Pancreas (tissue), 10 donors: ENCODE results near the gene TRAF5. TPM values are rescaled to one million over a fixed set of nuclear protein-coding genes. Genes with fewer than 3 reads are reported as not detected.

Source experiments
- ATAC-seq, 4 donors: fragments of 200-7000 bp; cut with Tn5 transposase; one replicate each; pipeline versions ENCODE4 v1.8.0 to v1.9.1; 2020; ENCODE audit warnings: mild to moderate bottlenecking in 4 of 4, moderate library complexity in 4 of 4
- DNase-seq, 6 donors: peaks; one replicate each; pipeline ENCODE4 v3.0.0-alpha.2; 2020
- FAIRE-seq: peaks from 2 replicates; lab custom pipeline; 2012; peaks lifted over from hg19 to GRCh38; lab: Jason Lieb, UNC
- H3K27ac ChIP-seq, 4 donors: fragments of 200-600 bp; sonication (generic); 1 replicate in 3 of 4; 2 replicates in 1 of 4; pipeline versions ENCODE4 v1.5.0 to v1.8.0; 2020
- H3K27me3 ChIP-seq, 4 donors: fragments of 200-600 bp; one replicate each; pipeline ENCODE4 v1.8.0; 2021
- H3K36me3 ChIP-seq, 3 donors: fragments of 200-600 bp; sonication (generic) in 1 of 3; one replicate each; pipeline versions ENCODE4 v1.5.0 to v1.8.0; 2020 to 2021
- H3K4me1 ChIP-seq, 3 donors: fragments of 200-600 bp; one replicate each; pipeline ENCODE4 v1.8.0; 2021
- H3K4me3 ChIP-seq, 4 donors: fragments of 200-600 bp; sonication (generic) in 2 of 4; one replicate each; pipeline versions ENCODE4 v1.5.0 to v1.8.0; 2020 to 2021
- H3K9me3 ChIP-seq, 4 donors: fragments of 200-600 bp; one replicate each; pipeline ENCODE4 v1.8.0; 2021
- CTCF ChIP-seq, 4 donors: fragments of 200-600 bp; sonication (generic) in 3 of 4; IDR thresholded peaks; one replicate each; pipeline versions ENCODE4 v1.5.0 to v1.8.0; 2021; ENCODE audit warnings: antibody characterized with exemption in 4 of 4
- WGBS, 2 donors: extraction: QIAGEN DNeasy Blood & Tissue Kit; methylation state at CpG; one replicate each; pipeline ENCODE4 v1.1.7; 2013; 5-methylcytosine and 5-hydroxymethylcytosine counted together
- intact Hi-C, 3 donors: fragments of 100-400 bp; cut with DNase I; formaldehyde crosslinking; loops; one replicate each; pipeline versions ENCODE4 v1.11.1 to v1.14.2; 2022
- polyA plus RNA-seq, 2 donors: library from polyadenylated mRNA; stranded (reverse); fragments of 200-250 nt; gene quantifications; one replicate each; pipeline ENCODE4 v1.2.3, GENCODE V29; 2013
- total RNA-seq, 6 donors: library from RNA; stranded (reverse); fragmentation: NEBNext Ultra II Directional in 4 of 6; extraction: Animal tissue kit (Norgen Biotek cat#: 25700) in 4 of 6; gene quantifications; one replicate each; pipeline versions ENCODE4 v1.2.1 to v1.2.4, GENCODE V29; 2021 to 2023
- donor health status: healthy with polysubstance abuse.
- donor health status: DM: no; HTN: no; CAD: no; lungs with moderate emphysema.
- donor health status: DM: no; HTN: no; CAD: no.
- donor health status: control.
- donor health status: control.
- donor health status: Bipolar disorder and iron deficiency.
- donor health status: DM: yes; HTN: yes; CAD: no.
- donor health status: DM: no; HTN: no; CAD: no.
- donor health status: DM: no; HTN: no; CAD: no.
- donor health status: DM: yes; HTN: yes; CAD: no.

Gene TRAF5
- total and polyA plus RNA-seq, 8 donors = 14.5 to 26.6 (median 23.2) TPM

DNA sequence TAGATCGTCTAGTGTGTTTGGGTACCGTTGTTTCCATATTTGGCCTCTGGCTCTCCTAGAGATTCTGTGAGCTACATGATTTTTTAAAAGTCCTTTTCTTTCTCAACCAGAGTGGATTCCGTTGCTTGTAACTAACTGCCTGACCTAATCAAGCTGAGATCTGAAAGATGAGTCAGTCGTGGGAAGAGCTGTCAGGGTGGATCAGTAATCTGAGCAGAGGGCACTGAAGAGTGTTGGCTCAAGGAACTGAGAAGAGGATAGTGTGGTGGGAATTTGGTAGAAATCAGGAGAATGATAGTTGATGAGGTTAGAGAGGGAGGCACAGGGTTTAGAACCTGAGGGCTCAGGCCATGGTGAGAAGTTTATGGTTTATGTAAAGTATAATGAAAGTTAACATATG, 52.2 kb downstream of the TRAF5 start:
- Histone ChIP-seq H3K27ac (no peak overlapping the region), H3K4me1 (peaks cover 0 to 5% (median 0%) of the 10 kb centered on the region in 3 donors), H3K4me3 (no peak overlapping the region), H3K9me3 (no peaks in the 10 kb centered on the region), H3K27me3 (no peaks in the 10 kb centered on the region), H3K36me3 (peaks cover 0 to 10% (median 0%) of the 10 kb centered on the region in 3 donors)
- 88 to 90% methylated on average over 4 of the region's 4 CpGs for WGBS, 2 donors
- intact Hi-C loops = no loop called here
- no peak for ATAC-seq
- no peak for FAIRE-seq
- DNase-seq = no peak
- TF ChIP-seq CTCF (IDR thresholded peaks at IDR 0.05) = no peak

GRCh38 chr1:211379446-211379845, 52.8 kb downstream of the TRAF5 start:
- intact Hi-C loops = no loop called here
- Histone ChIP-seq H3K36me3 (peaks cover 0 to 10% (median 0%) of the 10 kb centered on the region in 3 donors), H3K4me3 (no peak overlapping the region), H3K27me3 (no peaks in the 10 kb centered on the region), H3K9me3 (no peaks in the 10 kb centered on the region), H3K4me1 (peaks cover 0 to 5% (median 0%) of the 10 kb centered on the region in 3 donors), H3K27ac (no peak overlapping the region)
- DNase-seq (no peak), ATAC-seq (no peak), FAIRE-seq (no peak)
- no peak for TF ChIP-seq CTCF (IDR thresholded peaks at IDR 0.05)

DNA sequence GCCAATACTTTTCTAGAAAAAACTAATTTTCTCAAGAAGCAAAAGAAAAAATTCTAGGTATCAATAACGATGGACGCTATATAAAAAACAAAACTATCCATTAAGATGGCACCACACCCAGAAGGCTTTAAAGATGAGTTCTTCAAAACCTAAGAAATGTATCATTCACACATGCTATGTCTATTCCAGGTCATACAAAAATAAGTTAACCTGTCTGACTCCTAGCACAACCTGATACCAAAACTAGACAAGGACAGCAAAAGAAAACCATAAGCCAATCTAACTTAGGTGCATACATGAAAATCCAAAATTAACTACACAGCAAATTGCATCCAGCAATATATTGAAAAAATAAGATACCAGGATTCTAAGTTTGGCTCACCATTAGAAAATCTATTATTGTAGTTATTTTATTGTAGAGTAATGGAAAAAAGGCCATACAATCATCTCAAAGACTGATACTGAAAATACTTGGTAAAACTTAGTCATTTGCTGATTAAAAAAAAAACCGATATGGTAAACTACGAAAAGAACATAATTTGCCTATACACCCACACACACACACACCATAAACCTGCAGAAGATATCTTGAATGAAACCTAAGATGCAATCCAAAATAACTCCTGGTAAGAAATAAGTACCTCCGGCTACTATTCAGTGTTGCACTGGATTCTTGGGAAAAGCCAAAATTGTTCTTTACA, 55.0 kb downstream of the TRAF5 start:
- Histone ChIP-seq H3K27ac (peak overlapping the region in 2 of 4 donors; percentile 97 to 99), H3K27me3 (no peaks in the 10 kb centered on the region), H3K36me3 (no peaks in the 10 kb centered on the region), H3K4me1 (peaks cover 0 to 5% (median 0%) of the 10 kb centered on the region in 3 donors), H3K4me3 (peak overlapping the region; percentile 47 to 70 (median 59)), H3K9me3 (no peaks in the 10 kb centered on the region)
- intact Hi-C loops = no loop called here
- 66 to 69% methylated on average over 5 of the region's 5 CpGs for WGBS, 2 donors
- ATAC-seq (peak in 1 of 4 donors; percentile 11), DNase-seq (no peak), FAIRE-seq (no peak)
- no peak for TF ChIP-seq CTCF (IDR thresholded peaks at IDR 0.05)

GRCh38 chr1:211382182-211382713, 55.6 kb downstream of the TRAF5 start:
- 3 to 5% methylated on average over 17 of the region's 17 CpGs for WGBS, 2 donors

More at GRCh38 chr1:211382182-211382713, 55.6 kb downstream of the TRAF5 start:
- H3K4me1 ChIP-seq = peaks cover 0 to 5% (median 0%) of the 10 kb centered on the region in 3 donors
- peak overlapping the region; percentile 95 to 99 (median 96) for H3K27ac ChIP-seq
- DNase-seq = no peak
- no peak for TF ChIP-seq CTCF (IDR thresholded peaks at IDR 0.05)
- no peaks in the 10 kb centered on the region for H3K36me3 ChIP-seq
- ATAC-seq = peak in 3 of 4 donors; percentile 3 to 8 (median 3)
- peak; percentile 74 for FAIRE-seq
- H3K9me3 ChIP-seq = no peaks in the 10 kb centered on the region
- intact Hi-C loops = no loop called here
- H3K27me3 ChIP-seq = no peaks in the 10 kb centered on the region
- H3K4me3 ChIP-seq = peak overlapping the region; percentile 47 to 70 (median 59)
